Mucosa of gallbladder (tissue), 1 donor: ENCODE results near the gene MZT2B. TPM values are rescaled to one million over a fixed set of nuclear protein-coding genes. Genes with fewer than 3 reads are reported as not detected.
"Not testable (repeated sequence)": the region's sequence is repeated elsewhere in the genome, so short reads cannot be mapped to it uniquely, and the experiment has no call there.

ENCODE experiments used
- DNase-seq: peaks from one replicate; pipeline ENCODE4 v3.0.0-alpha.2; 2020; ENCODE audit warnings: low spot score
- total RNA-seq: library from RNA; stranded (reverse); gene quantifications from one replicate; pipeline ENCODE4 v1.2.1, GENCODE V29; 2021
- donor health status: DM: no; HTN: no; CAD: no.

The MZT2B gene
- total RNA-seq, 1 donor from 2014 or later = 220 TPM

DNA sequence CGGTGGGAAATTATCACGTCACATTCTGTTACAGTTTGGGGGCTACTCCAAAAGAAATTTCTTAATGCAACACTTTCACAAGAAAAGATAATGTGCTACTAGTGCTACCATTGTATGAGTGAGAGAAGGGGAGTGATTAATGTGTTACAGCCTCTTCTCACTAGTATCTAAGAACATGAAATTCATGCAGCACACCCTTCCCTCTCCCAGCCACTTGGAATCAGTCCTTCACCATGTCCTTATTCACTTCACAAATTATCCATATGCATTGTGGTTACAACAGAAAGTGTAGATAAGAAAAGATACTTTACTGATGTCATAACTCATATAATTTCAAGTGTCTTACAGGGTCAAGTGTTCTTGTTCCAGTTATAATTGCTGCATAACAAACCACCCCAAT is 37.1 kb downstream of the MZT2B start:
- DNase-seq = not testable (repeated sequence)

DNA sequence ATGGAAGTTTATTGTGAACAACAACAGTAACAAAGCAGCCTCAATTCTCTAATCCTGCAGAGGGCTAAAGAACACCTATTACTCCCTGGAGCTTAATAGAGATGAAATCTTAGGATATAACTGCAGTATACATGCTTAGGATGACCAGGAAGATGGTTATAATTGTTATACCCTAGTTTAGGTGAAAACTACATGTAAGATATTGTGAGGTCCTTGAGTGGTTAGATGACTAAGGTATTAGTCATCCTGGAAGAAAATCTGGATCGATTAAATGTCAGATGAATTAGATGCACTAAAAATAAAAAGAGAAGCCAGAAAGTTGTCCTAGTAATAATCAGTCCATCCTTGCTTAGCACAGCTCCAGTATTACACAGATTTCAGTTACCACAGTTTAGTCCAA is 38.4 kb downstream of the MZT2B start:
- not testable (repeated sequence) for DNase-seq

GRCh38 chr2:130222523-130222922 is 40.5 kb downstream of the MZT2B start:
- DNase-seq = not testable (repeated sequence)

DNA sequence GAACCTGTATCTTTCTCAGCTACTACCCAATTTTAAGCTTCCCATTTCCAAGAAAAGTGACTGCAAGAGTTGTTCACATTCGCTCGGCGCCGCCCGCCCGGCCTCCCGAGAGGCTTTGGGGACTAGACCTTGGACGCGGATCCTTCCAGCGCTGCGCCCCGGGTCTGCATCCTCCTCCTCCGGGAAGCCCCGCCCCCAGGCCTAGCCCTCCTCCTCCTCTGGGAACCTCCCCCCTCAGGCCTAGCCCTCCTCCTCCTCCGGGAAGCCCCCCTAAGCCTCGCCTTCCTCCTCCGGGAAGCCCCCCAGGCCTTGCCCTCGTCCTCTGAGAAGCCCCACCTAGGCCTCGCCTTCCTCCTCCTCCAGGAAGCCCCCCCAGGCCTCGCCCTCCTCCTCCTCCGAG is 45.9 kb downstream of the MZT2B start:
- DNase-seq = not testable (repeated sequence)

DNA sequence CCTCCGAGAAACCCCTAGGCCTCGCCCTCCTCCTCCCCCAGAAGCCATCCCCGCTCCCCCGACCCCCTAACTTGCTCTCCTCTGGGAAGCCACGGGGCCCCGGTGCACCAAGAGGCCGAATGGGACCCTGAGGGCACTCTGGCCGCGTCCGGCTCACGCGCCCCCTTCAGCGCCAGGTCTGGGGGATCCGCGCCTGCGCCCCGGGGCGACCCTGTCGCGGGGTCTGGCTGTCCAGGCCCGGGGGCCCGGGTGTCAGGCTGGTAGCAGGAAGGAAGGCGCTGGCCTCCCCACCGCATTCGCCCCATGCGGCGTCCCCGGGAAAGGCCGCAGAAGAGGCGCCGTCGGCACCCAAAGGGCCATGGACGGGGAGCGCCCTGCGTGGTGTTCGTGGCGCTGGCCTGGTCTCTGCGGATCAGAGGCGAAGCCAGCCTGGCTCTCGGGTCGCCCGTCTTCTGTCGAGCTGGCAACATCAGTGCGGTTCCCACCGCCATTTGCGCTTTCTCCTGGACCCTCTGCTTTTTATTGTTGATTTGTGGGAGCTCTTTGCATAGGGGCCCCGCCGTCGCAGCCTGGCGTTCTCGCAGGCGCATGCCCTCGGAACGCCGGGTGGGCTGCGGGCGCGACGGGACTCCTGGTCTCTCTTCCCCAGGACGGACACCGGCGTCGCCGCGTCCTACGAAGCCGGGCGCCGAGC is 46.6 kb downstream of the MZT2B start:
- DNase-seq = not testable (repeated sequence)

- DNase-seq = peak; percentile 45
Observed at GRCh38 chr2:130229161-130229510, 47.1 kb downstream of the MZT2B start.

GRCh38 chr2:130230376-130230775 is 48.3 kb downstream of the MZT2B start:
- DNase-seq = not testable (repeated sequence)

DNA sequence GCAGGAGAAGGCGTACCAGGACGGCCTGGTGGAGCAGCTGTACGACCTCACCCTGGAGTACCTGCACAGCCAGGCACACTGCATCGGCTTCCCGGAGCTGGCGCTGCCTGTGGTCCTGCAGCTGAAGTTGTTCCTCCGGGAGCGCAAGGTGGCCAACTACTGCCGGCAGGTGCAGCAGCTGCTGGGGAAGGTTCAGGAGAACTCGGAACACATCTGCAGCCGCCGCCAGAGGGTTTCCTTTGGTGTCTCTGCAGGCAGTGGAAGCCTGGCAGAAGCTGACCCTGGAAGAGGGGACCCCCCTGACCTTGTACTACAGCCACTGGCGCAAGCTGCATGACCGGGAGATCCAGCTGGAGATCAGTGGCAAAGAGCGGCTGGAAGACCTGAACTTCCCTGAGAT is 48.8 kb downstream of the MZT2B start:
- DNase-seq = not testable (repeated sequence)

GRCh38 chr2:130231656-130232055 is 49.6 kb downstream of the MZT2B start:
- no peak for DNase-seq

- DNase-seq = not testable (repeated sequence)
Observed at GRCh38 chr2:130233066-130233465, 51.0 kb downstream of the MZT2B start.

DNA sequence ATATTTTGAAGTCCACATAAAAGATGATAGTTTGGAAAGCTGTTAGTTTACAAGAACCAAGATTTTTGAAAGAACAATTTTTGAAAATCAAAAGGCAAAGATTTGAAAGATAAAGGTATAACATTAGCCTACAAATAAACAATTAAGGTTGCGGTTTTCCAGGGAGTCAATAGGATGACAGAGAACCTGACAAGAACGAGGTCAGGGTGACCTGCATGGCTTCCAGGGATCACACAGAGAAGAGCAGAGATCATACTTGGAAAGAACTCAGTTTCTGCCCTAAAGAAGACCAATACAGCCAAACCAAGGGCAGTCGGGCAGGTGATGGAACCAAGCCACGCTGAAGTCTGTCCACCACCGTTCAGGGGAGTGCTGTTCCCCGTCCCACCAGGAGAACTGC is 57.5 kb downstream of the MZT2B start:
- DNase-seq = not testable (repeated sequence)

Other genes with a start within 250 kb of the MZT2B start
- gene RAB6C, start 202.6 kb upstream of the MZT2B start, total RNA-seq = 0.23 TPM
- not detected for gene POTEF, start 53.0 kb upstream of the MZT2B start, total RNA-seq
- gene CCDC74B, start 37.1 kb upstream of the MZT2B start, total RNA-seq = 3.4 TPM
- gene SMPD4, start 660 bp upstream of the MZT2B start, total RNA-seq = 42.1 TPM
- gene TUBA3E, start 16.2 kb downstream of the MZT2B start, total RNA-seq = not detected
- 59.7 TPM for gene IMP4, start 160.6 kb downstream of the MZT2B start, total RNA-seq
- 126 TPM for gene PTPN18, start 173.8 kb downstream of the MZT2B start, total RNA-seq